Superior temporal gyrus (tissue), 1 donor: ENCODE results near the gene SBK2.

ENCODE experiments used
- DNase-seq: peaks from one replicate; pipeline ENCODE4 v3.0.0-alpha.2; 2016; ENCODE audit errors: extremely low spot score

Gene SBK2

DNA sequence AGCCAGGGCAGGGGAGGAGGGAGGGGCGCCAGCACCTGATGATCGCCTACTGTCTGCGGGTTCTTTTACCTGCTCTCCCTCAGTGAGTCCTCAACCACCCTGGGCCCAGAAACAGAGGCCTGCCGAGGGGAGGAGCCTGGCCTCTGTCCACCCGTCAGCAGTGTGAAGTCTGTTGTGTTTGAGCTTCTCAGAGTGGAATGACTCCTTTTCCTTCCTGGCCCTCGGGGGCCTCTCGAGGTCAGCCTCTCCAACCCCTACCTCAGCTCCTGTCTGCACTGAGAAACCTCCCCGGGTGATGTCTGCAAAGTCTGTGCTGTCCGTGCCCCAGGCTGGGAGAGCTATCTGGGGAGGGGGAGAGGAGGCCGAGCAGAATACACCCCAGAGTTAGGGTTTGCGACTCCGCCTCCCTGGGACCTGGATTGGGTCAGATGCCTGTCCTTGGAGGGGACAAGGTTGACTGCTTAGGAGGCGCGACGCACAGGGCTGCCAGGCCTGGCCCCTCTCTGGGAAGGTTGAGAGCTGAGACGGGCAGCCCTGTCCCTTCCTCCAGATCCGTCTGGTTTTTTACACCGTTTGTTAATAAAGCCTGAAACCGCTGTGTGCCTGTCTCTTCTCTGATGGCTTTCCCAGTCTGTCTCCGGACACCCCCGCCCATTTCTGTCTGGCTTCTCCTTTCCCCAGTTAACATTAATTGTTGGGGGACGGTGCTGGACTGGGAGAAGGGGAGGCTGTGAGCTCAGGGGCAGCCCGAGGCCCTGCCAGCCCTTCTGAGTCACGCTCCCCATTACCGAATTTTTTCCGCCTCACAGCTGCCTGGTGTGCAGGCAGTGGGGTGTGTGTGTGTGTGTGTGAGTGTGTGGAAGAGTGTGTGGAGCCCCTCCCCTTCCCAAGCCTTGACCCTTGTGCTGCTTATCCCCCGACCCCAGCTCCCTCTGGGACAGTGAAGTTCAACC is 49.7 kb downstream of the SBK2 start:
- no peak for DNase-seq

DNA sequence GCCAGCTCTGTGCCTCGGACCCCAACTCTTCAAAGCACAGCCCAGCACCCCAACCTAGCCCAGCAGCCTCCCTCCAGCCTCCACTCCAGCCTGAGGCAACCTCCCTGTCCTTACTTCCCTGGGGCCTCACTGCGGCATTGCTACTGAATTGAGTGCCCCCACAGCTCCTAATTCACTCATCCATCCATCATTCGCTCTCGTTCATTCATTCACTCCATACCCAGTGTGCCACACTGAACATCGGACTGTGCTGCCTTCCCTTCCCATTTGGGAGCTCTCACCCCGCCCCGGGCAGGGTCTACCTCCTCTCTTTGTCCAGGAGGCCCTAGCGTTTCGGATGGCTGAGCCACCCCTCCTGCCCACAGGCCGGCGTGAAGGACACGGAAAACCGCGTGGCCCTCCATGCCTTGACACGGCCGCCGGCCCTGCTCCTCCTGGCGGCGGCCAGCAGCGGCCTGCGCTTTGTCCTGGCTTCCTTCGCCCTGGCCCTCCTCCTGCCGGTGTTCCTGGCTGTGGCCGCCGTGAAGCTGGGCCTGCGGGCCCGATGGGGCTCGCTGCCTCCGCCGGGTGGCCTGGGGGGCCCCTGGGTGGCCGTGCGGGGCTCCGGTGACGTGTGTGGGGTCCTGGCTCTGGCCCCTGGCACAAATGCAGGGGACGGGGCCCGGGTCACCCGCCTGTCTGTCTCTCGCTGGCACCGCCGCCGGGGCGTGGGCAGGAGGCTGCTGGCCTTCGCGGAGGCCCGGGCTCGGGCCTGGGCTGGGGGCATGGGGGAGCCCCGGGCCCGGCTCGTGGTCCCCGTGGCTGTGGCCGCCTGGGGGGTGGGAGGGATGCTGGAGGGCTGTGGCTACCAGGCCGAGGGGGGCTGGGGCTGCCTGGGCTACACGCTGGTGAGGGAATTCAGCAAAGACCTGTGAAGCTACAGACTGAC is 50.6 kb downstream of the SBK2 start:
- DNase-seq = no peak

DNA sequence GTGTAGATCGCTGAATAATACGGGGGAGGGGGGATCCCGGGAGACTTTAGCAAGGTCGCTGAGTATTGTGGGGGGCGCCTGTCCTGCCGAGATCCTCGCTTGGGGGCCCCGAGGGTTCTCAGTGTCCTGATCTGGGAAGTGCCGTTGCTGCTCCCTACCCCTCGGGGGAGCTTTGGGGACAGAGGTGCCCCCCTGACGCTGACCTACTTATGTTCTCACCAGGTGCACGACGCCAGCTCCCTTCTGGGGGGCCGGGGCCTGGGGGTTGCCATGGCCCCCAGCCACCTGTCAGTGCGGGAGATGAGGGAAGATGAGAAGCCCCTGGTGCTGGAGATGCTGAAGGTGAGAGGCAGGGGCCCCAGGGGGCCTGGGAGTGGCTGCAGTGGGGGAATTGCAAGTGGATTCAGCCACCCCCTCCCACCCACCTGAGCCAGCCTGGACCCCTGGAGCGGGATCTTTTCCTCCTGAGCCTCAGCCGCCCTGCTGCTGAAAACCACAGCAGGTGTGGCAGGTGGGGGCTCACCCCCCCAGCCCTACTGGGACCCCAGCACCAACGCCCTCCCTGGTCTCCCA is 51.4 kb downstream of the SBK2 start:
- DNase-seq = no peak

DNA sequence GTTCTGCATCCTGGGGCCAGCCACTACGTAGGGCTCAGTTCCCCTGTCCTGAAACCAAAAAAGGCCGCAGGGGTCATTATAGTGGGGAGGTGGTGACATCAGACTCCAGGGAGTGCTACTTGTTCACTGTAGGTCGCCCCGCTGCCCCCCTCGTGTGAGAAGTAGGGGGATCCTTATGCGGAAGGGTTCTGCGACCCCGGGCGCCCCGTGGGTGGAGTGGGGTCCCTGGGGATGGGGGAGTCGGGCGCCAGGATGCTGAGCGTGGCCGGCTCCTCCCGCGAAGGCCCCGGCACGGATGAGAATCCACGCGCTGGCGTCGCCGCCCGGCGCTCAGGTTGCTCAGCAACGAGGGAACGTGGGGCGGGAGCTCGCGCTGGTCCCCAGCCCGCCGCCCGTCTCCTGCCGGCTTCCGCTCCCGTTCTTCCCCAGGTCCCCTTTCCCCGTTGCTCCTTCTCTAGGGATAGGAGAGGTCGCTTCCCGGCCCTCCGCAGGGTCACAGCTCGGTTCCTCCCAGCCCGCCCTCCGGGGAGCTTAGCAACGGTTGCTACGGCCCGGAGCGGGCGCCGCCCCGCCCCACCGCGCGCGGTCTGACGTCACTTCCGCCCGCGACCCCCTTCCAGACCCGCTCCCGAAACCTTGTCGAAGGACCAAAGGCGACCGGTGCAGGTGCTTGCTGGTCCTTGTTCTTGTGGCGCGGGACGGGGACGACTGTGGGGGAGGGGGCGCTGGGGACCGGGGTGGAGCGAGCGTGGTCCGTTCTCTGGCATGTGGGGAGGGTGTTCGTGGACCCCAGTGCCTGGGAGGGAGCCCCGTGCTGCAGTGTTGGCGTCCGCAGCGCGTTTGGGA is 52.1 kb downstream of the SBK2 start, which contains the start of gene NAT14:
NAT14 (plus strand) TSS at position 596 of the 846 bp plus-strand sequence. CDS start 521 bp downstream, outside the sequence.
- DNase-seq = peak; percentile 53

DNA sequence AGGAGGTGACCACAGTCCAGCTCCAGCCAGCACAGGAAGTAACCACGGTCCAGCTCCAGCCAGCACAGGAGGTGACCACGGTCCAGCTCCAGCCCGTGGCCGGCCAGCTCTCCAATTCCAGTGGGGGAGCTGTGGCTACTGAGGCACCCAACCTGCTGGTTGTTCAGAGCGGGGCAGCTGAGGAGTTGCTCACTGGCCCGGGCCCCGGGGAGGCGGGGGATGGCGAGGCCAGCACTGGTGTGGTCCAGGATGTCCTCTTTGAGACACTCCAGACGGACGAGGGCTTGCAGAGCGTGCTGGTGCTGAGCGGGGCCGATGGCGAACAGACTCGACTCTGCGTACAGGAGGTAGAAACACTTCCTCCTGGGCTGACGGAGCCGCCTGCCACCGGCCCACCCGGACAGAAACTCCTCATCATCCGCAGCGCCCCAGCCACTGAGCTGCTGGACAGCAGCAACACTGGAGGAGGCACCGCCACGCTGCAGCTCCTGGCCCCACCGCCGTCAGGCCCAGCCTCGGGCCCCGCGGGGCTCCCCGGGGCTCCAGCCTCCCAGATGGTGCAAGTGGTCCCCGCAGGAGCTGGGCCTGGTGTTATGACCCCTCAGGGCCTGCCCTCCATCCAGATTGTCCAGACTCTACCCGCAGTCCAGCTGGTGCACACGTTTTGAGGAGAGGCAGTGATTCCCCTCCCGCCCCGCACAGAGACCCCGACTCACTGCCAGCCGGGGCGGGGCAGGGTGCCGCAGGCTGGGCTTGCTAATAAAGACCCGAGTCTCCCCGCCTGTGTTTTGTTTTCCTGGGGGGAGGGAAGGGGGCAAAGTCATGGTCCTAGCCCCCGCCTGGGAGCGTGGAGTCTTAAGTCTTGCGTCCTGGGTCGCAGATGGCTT is 53.0 kb downstream of the SBK2 start:
- no peak for DNase-seq

DNA sequence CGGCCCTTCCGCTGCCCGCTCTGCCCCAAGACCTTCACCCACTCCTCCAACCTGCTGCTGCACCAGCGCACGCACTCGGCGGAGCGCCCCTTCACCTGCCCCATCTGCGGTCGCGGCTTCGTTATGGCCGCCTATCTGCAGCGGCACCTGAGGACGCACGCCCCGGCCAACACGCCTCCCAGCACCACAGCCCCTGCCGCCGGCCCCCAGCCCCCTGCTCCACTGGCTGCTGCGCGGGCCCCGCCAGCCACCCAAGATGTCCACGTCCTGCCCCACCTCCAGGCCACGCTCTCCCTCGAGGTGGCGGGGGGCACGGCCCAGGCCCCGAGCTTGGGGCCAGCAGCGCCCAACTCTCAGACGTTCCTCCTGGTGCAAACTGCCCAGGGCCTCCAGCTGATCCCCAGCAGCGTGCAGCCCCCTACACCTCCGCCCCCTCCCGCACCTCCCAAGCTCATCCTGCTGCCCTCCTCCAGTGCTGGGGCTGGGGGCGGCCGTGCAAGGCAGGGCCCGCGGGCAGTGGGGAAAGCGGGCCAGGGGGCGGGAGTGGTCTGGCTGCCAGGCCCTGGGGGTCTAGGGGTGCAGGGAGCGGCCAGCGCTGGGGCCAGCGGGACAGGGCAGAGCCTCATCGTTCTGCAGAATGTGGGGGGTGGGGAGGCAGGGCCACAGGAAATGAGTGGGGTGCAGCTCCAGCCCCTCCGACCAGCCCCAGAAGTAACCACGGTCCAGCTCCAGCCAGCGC is 53.8 kb downstream of the SBK2 start:
- no peak for DNase-seq

DNA sequence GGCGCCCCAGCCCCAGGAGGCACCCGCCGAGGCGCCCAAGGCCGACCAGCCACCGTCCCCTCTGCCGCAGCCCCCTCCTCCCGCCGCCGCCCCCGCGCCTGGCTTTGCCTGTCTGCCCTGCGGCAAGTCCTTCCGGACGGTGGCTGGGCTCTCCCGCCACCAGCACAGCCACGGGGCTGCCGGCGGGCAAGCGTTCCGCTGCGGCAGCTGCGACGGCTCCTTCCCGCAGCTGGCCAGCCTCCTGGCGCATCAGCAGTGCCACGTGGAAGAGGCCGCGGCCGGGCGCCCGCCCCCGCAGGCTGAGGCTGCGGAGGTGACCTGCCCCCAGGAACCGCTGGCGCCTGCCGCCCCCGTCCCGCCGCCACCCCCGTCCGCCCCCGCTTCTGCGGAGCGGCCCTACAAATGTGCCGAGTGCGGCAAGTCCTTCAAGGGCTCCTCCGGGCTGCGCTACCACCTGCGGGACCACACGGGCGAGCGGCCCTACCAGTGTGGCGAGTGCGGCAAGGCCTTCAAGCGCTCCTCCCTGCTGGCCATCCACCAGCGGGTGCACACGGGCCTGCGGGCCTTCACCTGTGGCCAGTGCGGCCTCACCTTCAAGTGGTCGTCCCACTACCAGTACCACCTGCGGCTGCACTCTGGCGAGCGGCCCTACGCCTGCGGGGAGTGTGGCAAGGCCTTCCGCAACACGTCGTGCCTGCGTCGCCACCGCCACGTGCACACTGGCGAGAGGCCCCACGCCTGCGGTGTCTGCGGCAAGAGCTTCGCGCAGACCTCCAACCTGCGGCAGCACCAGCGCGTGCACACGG is 54.6 kb downstream of the SBK2 start:
- no peak for DNase-seq

DNA sequence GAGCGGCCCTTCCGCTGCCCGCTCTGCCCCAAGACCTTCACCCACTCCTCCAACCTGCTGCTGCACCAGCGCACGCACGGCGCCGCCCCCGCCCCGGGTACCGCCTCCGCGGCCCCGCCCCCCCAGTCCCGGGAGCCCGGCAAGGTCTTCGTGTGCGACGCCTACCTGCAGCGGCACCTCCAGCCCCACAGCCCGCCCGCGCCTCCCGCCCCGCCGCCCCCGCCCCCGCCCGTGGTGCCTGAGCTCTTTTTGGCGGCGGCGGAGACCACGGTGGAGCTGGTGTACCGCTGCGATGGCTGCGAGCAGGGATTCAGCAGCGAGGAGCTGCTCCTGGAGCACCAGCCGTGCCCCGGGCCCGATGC is 55.2 kb downstream of the SBK2 start:
- no peak for DNase-seq

DNA sequence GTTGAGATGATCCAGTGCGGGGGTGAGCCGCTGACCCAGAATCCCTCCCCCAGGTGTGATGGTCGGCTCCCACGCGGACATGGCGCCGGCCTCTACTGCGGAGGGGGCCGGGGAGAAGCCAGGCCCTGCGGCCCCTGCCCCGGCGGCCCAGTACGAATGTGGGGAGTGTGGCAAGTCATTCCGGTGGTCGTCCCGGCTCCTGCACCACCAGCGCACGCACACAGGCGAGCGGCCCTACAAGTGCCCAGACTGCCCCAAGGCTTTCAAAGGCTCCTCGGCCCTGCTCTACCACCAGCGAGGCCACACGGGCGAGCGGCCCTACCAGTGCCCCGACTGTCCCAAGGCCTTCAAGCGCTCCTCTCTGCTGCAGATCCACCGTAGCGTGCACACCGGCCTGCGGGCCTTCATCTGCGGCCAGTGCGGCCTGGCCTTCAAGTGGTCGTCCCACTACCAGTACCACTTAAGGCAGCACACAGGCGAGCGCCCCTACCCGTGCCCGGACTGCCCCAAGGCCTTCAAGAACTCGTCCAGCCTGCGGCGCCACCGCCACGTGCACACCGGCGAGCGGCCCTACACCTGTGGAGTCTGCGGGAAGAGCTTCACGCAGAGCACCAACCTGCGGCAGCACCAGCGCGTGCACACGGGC is 55.7 kb downstream of the SBK2 start:
- no peak for DNase-seq

DNA sequence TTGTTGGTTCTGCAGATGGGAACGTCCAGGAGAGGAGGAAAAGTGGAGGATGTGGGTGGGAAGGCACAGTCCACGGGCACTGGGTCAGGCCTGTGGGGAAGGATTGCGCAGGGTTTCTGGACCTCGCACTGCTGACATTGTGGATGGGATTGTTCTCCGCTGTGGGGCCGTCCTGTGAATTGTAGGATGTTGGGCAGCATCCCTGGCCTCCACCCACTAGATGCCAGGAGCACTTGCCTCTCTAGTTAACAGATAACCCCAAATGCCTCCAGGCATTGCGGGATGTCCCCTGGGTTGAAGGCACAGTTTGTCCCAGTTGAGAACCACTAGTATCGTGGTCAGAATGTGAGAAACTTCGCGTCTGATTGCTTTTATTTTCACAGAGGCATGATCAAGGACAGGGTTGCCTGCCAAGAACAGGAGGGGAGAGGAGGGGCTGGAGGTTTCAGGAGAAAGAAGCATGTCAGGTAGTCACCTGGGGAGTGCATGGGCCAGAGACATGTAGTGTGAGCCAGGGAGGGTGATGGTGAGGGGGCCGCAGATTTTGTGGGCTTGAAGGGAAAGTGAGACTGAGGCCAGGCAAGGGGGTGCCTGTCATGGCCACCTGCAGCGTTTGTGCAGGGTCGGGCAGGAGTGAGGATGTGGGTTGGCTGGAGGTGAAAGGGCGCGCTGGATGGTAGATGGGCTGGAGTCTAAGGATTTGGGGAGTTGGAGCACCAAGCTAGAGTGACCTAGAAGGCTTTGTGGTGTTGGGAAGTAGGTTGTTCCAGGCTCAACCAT is 57.3 kb downstream of the SBK2 start:
- DNase-seq = no peak

DNA sequence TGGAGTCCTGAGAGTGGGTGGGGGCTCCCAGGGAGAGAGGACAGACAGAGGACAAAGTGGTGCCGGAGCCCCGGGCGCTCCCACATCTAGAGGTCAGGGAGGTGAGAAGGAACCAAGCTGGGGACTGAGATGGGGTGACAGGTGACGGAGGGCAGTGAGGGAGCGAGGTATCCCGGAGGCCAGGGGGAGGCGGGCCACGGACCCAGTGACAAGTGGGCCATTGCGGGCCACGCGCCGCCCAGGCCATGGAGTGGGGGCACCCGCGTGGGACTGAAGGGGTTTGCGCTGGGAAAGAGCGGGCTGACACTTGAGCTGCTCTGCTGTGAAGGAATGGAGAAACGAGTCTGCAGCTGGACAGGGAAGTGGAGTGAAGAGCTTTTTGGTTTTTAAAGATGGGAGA is 57.9 kb downstream of the SBK2 start:
- DNase-seq = no peak
